Inflammatory macrophage (primary cell): Measurements from ENCODE around the gene LAP3.
A peak's percentile ranks its signal among the peaks of the same experiment; 100 is the strongest.

Experiments used
- DNase-seq, 2 donors: peaks; one replicate each; pipeline ENCODE4 v3.0.0-alpha.2; 2020 to 2022

The LAP3 gene

GRCh38 chr4:17619416-17620105, 42.6 kb downstream of the LAP3 start:
- no peak for DNase-seq

DNA sequence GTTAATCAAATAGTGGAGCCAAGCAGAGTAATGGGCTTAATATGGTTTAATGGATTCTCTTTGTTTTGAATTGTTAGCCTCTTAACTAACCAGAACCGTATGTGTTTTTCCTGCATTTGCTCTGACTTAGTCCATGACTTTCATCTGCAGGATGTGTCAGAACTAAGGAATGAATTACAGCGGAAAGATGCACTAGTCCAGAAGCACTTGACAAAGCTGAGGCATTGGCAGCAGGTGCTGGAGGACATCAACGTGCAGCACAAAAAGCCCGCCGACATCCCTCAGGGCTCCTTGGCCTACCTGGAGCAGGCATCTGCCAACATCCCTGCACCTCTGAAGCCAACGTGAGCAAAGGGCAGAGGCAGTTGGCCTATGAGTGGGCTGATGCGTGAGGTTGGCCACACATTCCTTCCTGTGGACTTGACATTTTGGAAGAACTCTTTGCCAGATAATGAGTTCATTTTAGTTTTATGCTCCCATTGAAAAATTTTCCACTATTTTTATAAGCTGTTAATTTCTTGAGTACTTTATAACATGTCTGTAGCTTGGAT, 46.5 kb downstream of the LAP3 start:
- DNase-seq = no peak

DNA sequence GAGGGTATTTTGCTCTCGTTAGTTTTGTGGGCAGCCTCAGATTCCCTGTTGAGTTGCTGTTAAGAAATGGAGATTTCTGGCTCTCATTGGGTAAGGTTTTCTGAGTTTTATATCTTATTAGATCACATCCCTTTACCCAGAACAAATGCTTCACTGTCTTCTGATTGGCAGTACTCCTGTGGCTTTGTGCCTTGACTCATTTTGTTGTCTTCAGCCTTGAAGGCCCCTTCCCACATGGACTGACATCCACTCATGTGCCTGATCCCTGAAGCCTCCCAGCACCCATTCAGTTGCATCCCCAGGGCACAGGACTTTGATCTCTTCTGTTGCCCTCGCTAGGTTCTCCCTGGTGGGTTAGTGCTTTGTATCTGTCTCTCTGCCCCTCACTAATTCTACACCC, 47.8 kb downstream of the LAP3 start:
- no peak for DNase-seq

- no peak for DNase-seq
Measured at GRCh38 chr4:17630228-17630627, 53.2 kb downstream of the LAP3 start.

- DNase-seq = no peak
Measured at GRCh38 chr4:17633600-17633999, 56.6 kb downstream of the LAP3 start.

DNA sequence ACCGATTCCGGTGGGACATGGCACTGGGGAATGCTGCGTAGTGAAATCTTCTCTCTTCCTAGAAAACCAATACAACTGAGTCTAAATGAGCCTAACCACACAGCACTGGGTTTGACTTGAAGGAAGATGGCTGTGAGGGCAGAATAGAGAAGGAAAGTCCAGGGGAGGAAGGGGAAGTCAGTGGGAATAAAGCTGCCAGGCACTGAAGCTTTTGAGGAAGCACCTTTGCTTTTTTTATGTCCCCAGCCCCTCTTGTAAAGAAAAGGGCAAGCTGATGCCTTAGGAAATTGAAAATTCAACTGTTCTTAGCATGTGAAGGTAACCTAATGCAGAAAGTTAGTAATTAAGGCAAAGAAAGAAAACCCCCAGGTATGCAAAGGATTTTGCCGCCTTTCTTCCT, 58.1 kb downstream of the LAP3 start:
- DNase-seq = peak in 1 of 2 donors; percentile 23

DNA sequence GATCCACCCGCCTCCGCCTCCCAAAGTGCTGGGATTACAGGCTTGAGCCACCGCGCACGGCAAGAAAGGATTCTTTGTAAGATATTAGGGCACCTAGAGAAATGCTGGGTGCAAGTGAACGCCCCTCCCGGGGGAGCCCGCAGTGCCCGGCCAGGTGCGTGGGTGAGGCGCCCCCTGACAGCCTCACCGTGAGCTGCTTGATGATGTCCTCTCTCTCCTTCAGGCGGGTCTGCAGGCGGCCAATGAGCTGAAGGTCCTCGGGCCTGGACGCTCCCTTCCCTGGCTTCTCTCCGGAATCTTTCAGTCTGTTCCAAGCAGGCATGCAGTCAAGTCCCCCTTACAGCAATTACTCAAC, 59.3 kb downstream of the LAP3 start:
- DNase-seq = no peak

GRCh38 chr4:17636696-17637622, 60.0 kb downstream of the LAP3 start:
- DNase-seq = peak; percentile 72 to 76

DNA sequence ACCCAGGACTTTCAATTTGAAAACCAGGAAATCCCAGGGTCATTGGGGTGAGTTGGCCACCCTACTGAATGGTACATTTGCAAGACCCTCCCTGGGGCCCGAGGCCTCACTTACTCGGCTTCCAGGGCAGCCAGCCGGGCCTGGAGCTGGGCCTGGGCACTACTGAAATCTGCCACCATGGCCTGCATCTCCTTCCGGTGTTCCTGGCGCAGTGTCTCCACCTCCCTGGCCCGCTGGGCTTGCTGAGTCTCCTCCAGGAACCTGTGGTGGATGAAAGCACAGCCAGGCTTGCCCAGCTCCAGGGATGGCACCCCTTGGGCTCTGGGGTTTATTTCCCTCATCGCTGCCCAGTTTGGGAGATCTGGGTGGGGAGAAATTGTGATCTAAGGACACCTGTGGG, 62.1 kb downstream of the LAP3 start:
- DNase-seq = no peak

DNA sequence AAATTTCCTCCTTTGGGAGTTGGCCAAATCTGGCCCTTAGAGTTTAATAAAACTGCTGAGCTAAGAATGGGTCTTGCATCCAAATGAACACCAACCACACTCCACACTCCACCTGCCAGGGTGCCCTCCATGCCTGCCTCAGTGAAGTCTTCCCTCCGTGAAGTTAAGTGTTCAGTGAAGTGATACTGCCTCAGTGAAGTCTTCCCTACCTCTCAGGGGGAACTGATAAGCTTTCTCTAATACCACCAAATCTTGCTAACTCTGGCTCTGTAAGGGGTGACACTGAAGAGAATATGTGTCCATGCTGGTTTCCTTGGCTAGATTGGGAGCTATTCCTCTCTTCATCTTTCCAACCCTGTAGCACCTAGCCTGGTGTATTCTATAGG, 65.4 kb downstream of the LAP3 start:
- no peak for DNase-seq

DNA sequence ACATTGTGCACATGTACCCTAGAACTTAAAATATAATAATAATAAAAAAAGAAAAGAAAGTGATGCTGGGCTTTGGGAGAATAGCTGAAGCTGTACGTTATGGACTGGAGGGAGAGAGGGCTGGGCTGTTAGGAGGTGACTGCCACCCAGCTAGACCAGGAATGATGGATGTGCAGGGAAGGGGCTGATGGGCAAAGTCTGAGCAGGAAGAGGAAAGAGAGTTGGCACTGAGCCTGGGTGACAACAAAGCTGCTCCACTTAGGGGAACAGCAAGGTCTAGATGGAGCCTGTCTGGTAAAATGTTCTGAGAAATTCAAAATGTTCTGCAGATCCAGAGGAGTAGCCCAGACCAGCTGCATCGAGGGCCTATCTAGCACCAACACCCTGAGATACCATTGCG, 69.7 kb downstream of the LAP3 start:
- no peak for DNase-seq

- no peak for DNase-seq
Measured at GRCh38 chr4:17647176-17647806, 70.3 kb downstream of the LAP3 start.

GRCh38 chr4:17647927-17648326, 70.9 kb downstream of the LAP3 start:
- no peak for DNase-seq

DNA sequence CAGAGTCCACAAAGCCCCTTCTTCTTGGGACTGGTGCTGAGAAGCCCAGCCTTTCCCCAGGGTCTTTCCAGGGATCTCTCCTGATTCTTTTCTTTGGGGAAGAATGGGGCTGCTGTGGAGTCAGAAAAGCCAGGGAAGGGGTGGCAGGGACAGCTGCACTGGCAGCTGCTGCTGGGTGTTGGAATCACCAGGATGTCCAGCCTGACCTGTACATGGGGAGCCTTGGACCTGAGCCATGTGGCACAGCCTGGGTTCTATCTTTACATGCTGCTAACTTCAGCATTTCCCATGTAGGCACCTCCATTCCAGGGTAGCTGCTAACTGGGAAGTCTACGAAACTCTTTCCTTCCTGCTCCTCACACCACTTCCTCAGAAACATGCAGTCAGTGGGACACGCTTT, 73.4 kb downstream of the LAP3 start:
- no peak for DNase-seq

GRCh38 chr4:17654701-17655100, 77.7 kb downstream of the LAP3 start:
- DNase-seq = no peak

GRCh38 chr4:17657090-17657489, 80.1 kb downstream of the LAP3 start:
- no peak for DNase-seq
